GF-D8 (cell line): ENCODE results near the gene B3GALT5.
"Not testable (repeated sequence)": the region's sequence is repeated elsewhere in the genome, so short reads cannot be mapped to it uniquely, and the experiment has no call there.

ENCODE experiments used
- DNase-seq: peaks from one replicate; lab custom pipeline; 2025; lab: John Stamatoyannopoulos, UW

B3GALT5 gene

DNA sequence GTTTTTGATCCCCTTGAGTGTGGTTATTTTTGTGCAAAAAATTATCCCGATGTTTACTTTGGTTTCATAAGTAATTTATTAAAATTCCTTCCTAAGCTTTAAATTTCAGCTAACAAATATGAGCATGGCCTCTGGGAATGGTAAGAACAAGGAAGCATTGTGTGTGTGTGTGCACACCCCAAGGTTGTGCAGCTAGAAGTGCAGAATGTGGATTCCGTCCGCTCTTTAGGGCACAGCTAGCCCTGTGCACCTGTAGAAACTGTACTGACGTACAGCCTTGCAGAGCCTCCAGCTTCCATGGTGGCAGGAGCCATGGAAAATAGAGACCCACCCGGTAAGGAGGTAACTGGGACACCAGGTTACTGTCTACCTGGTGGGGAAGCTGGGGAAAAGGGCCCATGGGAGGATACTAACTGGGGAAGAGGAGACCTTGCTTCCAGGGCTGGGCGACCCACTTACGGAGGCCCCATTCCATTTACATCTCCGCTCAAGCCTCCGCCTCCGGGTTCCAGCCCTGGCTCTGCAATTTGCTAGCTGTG, 54.7 kb downstream of the B3GALT5 start:
- DNase-seq, result no peak

- no peak for DNase-seq
Measured at GRCh38 chr21:39668369-39668768, 55.6 kb downstream of the B3GALT5 start.

GRCh38 chr21:39669485-39669884, 56.7 kb downstream of the B3GALT5 start:
- DNase-seq, result no peak

- DNase-seq, result no peak
Measured at GRCh38 chr21:39669976-39670661, 57.4 kb downstream of the B3GALT5 start.

- DNase-seq, result no peak
Measured at GRCh38 chr21:39670701-39671100, 58.0 kb downstream of the B3GALT5 start.

DNA sequence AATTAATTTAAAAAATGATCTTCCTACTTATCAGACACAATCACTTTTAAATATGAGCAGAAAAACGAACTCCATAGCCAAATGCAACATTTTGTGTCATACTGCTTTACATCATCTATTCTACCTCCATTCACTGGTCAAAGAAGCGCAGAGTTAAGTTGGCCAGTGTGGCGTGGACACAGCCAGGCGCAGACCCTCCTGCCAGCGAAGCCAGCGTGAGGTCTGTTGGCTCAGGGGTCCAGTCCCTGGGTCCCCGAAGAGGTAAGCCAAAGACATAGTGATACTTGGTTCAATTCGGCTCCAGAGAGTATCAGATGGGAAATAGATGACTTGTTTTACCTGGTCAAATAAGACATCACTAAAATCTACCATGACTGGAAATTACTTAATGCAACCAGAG, 59.2 kb downstream of the B3GALT5 start:
- no peak for DNase-seq

- no peak for DNase-seq
Measured at GRCh38 chr21:39673163-39673562, 60.4 kb downstream of the B3GALT5 start.

GRCh38 chr21:39673736-39674135, 61.0 kb downstream of the B3GALT5 start:
- no peak for DNase-seq

DNA sequence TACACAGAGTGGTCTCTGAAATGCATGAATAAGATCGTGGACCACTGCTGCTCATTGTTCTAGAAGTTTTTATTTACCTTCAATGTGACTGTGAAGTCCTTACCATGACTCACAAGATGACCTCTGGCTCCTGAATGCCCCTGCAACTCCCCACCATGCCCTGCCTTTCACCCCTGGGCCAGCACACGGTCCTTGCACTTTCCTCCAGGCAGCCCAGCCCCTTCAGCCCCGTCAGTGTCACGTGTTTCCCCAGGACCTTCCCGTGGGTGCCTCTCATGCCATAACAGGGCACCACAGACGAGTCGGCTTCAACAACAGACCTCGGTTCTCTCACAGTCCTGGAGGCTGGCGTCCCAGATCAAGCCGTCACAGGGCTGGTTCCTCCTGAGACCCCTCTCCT, 62.1 kb downstream of the B3GALT5 start:
- no peak for DNase-seq

DNA sequence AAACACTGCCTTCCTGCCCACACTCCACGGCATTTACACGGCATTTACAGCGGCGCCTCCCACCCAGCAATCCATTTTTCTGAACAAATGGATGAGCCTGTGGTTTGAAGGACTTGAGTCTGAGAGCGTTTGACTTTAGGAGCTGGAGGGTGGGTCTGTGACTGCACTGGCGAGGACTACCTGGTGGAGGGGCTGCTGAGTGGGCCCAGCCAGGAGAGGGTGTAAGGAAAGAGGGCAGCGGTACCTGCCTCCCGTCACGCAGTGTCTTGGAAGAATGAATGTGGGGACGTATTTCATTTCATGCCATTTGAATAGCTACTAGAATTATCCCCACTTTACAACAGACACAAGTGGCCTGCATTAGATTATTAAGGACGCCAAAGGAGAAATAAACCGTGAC, 62.9 kb downstream of the B3GALT5 start:
- no peak for DNase-seq

- no peak for DNase-seq
Measured at GRCh38 chr21:39675993-39676661, 63.4 kb downstream of the B3GALT5 start.

- DNase-seq, result no peak
Measured at GRCh38 chr21:39680216-39680615, 67.5 kb downstream of the B3GALT5 start.

- no peak for DNase-seq
Measured at GRCh38 chr21:39681257-39681656, 68.5 kb downstream of the B3GALT5 start.

GRCh38 chr21:39681845-39682244, 69.1 kb downstream of the B3GALT5 start:
- no peak for DNase-seq

- DNase-seq, result no peak
Measured at GRCh38 chr21:39685236-39685635, 72.5 kb downstream of the B3GALT5 start.

DNA sequence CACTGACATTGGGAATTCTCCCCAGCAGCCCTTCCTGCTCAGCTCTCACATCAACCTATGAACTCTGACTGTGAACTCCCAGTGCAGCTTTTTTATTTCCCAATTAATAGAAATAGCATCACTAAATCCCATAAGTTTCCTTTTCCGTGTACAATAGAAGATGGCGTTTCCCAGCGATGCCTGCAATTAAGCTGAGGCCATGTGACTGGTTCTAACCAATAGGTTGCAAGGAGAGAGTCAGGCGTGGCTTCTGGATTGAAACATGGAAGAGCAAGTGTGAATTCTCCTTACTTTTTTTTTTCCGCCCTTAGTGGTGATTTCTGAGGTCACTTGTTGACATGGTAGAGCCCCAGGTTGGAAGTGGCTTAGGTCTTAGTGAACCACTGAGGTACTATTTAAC, 73.3 kb downstream of the B3GALT5 start:
- no peak for DNase-seq

- DNase-seq, result no peak
Measured at GRCh38 chr21:39686646-39687468, 74.1 kb downstream of the B3GALT5 start.

DNA sequence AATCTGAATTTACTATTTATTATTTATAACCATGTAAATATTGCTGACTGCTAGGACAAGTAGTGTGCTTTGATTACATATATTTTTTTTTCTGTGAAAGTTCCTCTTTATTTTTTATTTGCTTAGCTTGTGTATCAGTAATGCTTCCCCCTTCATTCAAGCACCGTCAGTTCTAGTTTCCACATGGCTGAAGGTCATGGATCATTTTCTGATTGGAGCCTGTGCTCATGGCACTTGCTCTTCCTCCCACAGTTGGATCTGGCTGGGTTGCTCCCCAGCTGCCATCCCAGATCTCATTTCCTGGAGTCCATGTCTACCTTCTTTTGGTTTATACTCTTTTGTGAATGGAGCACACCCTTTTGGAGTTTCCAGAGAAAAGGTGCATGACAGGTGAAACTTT, 75.3 kb downstream of the B3GALT5 start:
- DNase-seq, result no peak

DNA sequence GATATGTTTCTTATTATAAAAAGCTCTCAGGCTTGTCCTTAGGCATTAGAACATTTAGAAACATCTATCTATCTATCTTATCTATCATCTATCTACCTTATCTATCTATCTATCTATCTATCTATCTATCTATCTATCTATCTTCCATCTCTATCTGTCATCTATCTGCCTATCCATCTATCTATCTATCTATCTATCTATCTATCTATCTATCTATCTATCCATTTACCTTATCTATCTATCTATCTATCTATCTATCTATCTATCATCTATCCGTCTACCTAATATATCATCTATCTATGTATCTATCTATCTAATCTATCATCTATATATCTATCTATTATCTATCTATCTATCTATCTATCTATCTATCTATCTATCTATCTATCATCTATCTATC, 77.1 kb downstream of the B3GALT5 start:
- not testable (repeated sequence) for DNase-seq

DNA sequence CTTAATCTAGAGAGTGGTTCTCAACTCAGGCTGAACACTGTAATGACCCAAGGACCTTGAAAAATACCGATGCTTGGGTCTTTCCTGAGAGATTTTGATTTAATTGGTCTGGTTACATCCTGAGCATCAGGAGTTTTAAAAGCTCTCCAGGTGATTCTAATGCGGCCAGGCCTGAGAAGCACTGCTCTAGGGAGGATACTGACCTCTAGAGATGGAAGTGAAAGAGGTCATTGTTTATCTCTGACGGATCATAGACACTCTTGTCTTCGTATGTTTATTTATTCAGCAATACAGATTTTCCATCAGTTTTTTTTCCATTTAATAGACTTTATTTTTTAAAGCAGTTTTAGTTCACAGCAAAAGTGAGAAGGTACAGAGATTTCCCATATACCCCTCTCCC, 77.7 kb downstream of the B3GALT5 start:
- no peak for DNase-seq

- DNase-seq, result no peak
Measured at GRCh38 chr21:39694750-39695149, 82.0 kb downstream of the B3GALT5 start.

- no peak for DNase-seq
Measured at GRCh38 chr21:39696196-39696595, 83.5 kb downstream of the B3GALT5 start.

- no peak for DNase-seq
Measured at GRCh38 chr21:39696618-39697017, 83.9 kb downstream of the B3GALT5 start.
